WTC11 (cell line): ENCODE results near the gene HECW1. TPM values are rescaled to one million over a fixed set of nuclear protein-coding genes. Genes with fewer than 3 reads are reported as not detected.

Experiments
- ATAC-seq: fragments of 200-7000 bp; cut with Tn5 transposase; 2 replicates; pipeline ENCODE4 v1.10.0; 2021; ENCODE audit warnings: mild to moderate bottlenecking, moderate library complexity
- CTCF ChIA-PET: fragments of 300-600 bp; sonication (Branson Sonifier 250); formaldehyde crosslinking; loops from one replicate; lab custom pipeline; 2021; ENCODE audit warnings: antibody characterized with exemption; lab: Charles Lee
- POLR2A ChIA-PET: fragments of 350-600 bp; sonication (Branson Sonifier 250); formaldehyde crosslinking; loops from one replicate; lab custom pipeline; 2021; ENCODE audit warnings: antibody characterized with exemption; lab: Charles Lee
- DNase-seq: peaks from one replicate; pipeline ENCODE4 v3.0.0; 2021; ENCODE audit warnings: low spot score
- H3K27ac Mint-ChIP-seq: 2 replicates; pipeline ENCODE4 v1.8.0; 2021; ENCODE audit warnings: mixed read lengths
- H3K27me3 Mint-ChIP-seq: 2 replicates; pipeline ENCODE4 v1.8.0; 2021; ENCODE audit warnings: low read depth, mild to moderate bottlenecking, moderate library complexity, mixed read lengths
- H3K36me3 Mint-ChIP-seq: 2 replicates; pipeline ENCODE4 v1.8.0; 2021; ENCODE audit warnings: mixed read lengths
- H3K4me1 Mint-ChIP-seq: 2 replicates; pipeline ENCODE4 v1.8.0; 2022; ENCODE audit warnings: mixed read lengths
- H3K4me3 Mint-ChIP-seq: 2 replicates; pipeline ENCODE4 v1.8.0; 2021; ENCODE audit warnings: mild to moderate bottlenecking, moderate library complexity, mixed read lengths
- H3K9me3 Mint-ChIP-seq: 2 replicates; pipeline ENCODE4 v1.8.0; 2021; ENCODE audit warnings: mixed read lengths
- CTCF ChIP-seq: fragments of 200-600 bp; IDR thresholded peaks from 2 replicates; pipeline ENCODE4 v1.8.0; 2022; ENCODE audit warnings: antibody characterized with exemption
- ERG ChIP-seq: fragments of 250-450 bp; sonication (Bioruptor Pico); IDR thresholded peaks from 2 replicates; pipeline ENCODE4 v1.8.0; 2021; ENCODE audit warnings: mild to moderate bottlenecking
- FOXK1 ChIP-seq: sonication (generic); formaldehyde crosslinking; IDR thresholded peaks from 2 replicates; pipeline ENCODE4 v1.8.0; 2022; ENCODE audit warnings: mild to moderate bottlenecking, moderate library complexity, missing genetic modification reagents
- GTF2I ChIP-seq: fragments of 250-450 bp; sonication (Bioruptor Pico); conservative IDR thresholded peaks from 2 replicates; pipeline ENCODE4 v1.4.0; 2021; ENCODE audit warnings: mild to moderate bottlenecking
- IRF2 ChIP-seq: sonication (generic); formaldehyde crosslinking; IDR thresholded peaks from 2 replicates; pipeline ENCODE4 v1.8.0; 2022; ENCODE audit warnings: low read depth, missing genetic modification reagents, borderline replicate concordance
- JUN ChIP-seq: sonication (generic); formaldehyde crosslinking; IDR thresholded peaks from 2 replicates; pipeline ENCODE4 v1.8.0; 2023; ENCODE audit warnings: mild to moderate bottlenecking, missing genetic modification reagents
- KAT7 ChIP-seq: sonication (generic); formaldehyde crosslinking; IDR thresholded peaks from 2 replicates; pipeline ENCODE4 v1.8.1; 2023; ENCODE audit warnings: missing genetic modification reagents, mild to moderate bottlenecking, borderline replicate concordance
- OVOL2 ChIP-seq: fragments of 250-450 bp; sonication (Bioruptor Pico); IDR thresholded peaks from 2 replicates; pipeline ENCODE4 v1.9.0; 2021; ENCODE audit warnings: mild to moderate bottlenecking, borderline replicate concordance
- PRDM15 ChIP-seq: sonication (generic); formaldehyde crosslinking; IDR thresholded peaks from 2 replicates; pipeline ENCODE4 v1.8.0; 2022; ENCODE audit warnings: missing genetic modification reagents
- PREB ChIP-seq: sonication (generic); formaldehyde crosslinking; IDR thresholded peaks from 2 replicates; pipeline ENCODE4 v1.8.1; 2022; ENCODE audit warnings: mild to moderate bottlenecking, missing genetic modification reagents, moderate library complexity, borderline replicate concordance
- SMAD4 ChIP-seq: sonication (generic); formaldehyde crosslinking; IDR thresholded peaks from 2 replicates; pipeline ENCODE4 v1.8.0; 2022; ENCODE audit warnings: mild to moderate bottlenecking, missing genetic modification reagents
- TEAD4 ChIP-seq: sonication (generic); formaldehyde crosslinking; IDR thresholded peaks from 2 replicates; pipeline ENCODE4 v1.8.0; 2022; ENCODE audit warnings: mild to moderate bottlenecking, missing genetic modification reagents
- USF1 ChIP-seq: sonication (generic); formaldehyde crosslinking; IDR thresholded peaks from 2 replicates; pipeline ENCODE4 v1.8.0; 2022; ENCODE audit warnings: mild to moderate bottlenecking, missing genetic modification reagents
- ZNF219 ChIP-seq: sonication (generic); formaldehyde crosslinking; IDR thresholded peaks from 2 replicates; pipeline ENCODE4 v1.8.0; 2023; ENCODE audit warnings: missing genetic modification reagents, mild to moderate bottlenecking, borderline replicate concordance
- ZNF416 ChIP-seq: fragments of 250-450 bp; sonication (Bioruptor Pico); IDR thresholded peaks from 2 replicates; pipeline ENCODE4 v1.9.0; 2021; ENCODE audit warnings: mild to moderate bottlenecking, inconsistent platforms
- ZNF423 ChIP-seq: fragments of 250-450 bp; sonication (Bioruptor Pico); IDR thresholded peaks from 2 replicates; pipeline ENCODE4 v2.1.2; 2022; ENCODE audit warnings: mild to moderate bottlenecking, moderate library complexity
- total RNA-seq: library from RNA; stranded (reverse); gene quantifications from 3 replicates; pipeline ENCODE4 v1.2.3, GENCODE V29; 2021
- TF ChIP-seq, protein P1 (sequence below): fragments of 250-450 bp; sonication (Bioruptor Pico); IDR thresholded peaks from 2 replicates; pipeline ENCODE4 v1.9.0; 2021; ENCODE audit warnings: mild to moderate bottlenecking, borderline replicate concordance
- TF ChIP-seq, protein P2 (sequence below): sonication (generic); formaldehyde crosslinking; IDR thresholded peaks from 2 replicates; pipeline ENCODE4 v1.8.0; 2022; ENCODE audit warnings: mild to moderate bottlenecking, missing genetic modification reagents
- TF ChIP-seq, protein P3 (sequence below): sonication (generic); formaldehyde crosslinking; IDR thresholded peaks from 2 replicates; pipeline ENCODE4 v1.8.1; 2023; ENCODE audit warnings: mild to moderate bottlenecking, missing genetic modification reagents

The HECW1 gene
- total RNA-seq, 1 experiment from 2014 or later, result 6.1 TPM

GRCh38 chr7:43536773-43537172 is 424.3 kb downstream of the HECW1 start:
- H3K36me3 Mint-ChIP-seq, result no peaks in the 10 kb centered on the region
- CTCF ChIA-PET, result interaction anchor here (0.7 kb wide), 1 partner anchor 14 kb away, joined by 3 read pairs; no protein-coding TSS in a partner anchor
- no peaks in the 10 kb centered on the region for H3K9me3 Mint-ChIP-seq
- no peak overlapping the region for H3K4me3 Mint-ChIP-seq
- TF ChIP-seq PRDM15 (CRISPR knock-in tag) (no peak), ZNF219 (no peak), USF1 (CRISPR knock-in tag) (no peak), SMAD4 (CRISPR knock-in tag) (no peak), OVOL2 (CRISPR knock-in tag) (no peak), IRF2 (CRISPR knock-in tag) (no peak), ZNF416 (CRISPR knock-in tag) (no peak), CTCF (no peak), ZNF423 (CRISPR knock-in tag) (no peak), GTF2I (CRISPR knock-in tag) (no peak), KAT7 (CRISPR knock-in tag) (no peak), FOXK1 (CRISPR knock-in tag) (no peak), JUN (CRISPR knock-in tag) (no peak), TEAD4 (CRISPR knock-in tag) (no peak), ERG (no peak), PREB (CRISPR knock-in tag) (no peak)
- TF ChIP-seq, protein P1, sequence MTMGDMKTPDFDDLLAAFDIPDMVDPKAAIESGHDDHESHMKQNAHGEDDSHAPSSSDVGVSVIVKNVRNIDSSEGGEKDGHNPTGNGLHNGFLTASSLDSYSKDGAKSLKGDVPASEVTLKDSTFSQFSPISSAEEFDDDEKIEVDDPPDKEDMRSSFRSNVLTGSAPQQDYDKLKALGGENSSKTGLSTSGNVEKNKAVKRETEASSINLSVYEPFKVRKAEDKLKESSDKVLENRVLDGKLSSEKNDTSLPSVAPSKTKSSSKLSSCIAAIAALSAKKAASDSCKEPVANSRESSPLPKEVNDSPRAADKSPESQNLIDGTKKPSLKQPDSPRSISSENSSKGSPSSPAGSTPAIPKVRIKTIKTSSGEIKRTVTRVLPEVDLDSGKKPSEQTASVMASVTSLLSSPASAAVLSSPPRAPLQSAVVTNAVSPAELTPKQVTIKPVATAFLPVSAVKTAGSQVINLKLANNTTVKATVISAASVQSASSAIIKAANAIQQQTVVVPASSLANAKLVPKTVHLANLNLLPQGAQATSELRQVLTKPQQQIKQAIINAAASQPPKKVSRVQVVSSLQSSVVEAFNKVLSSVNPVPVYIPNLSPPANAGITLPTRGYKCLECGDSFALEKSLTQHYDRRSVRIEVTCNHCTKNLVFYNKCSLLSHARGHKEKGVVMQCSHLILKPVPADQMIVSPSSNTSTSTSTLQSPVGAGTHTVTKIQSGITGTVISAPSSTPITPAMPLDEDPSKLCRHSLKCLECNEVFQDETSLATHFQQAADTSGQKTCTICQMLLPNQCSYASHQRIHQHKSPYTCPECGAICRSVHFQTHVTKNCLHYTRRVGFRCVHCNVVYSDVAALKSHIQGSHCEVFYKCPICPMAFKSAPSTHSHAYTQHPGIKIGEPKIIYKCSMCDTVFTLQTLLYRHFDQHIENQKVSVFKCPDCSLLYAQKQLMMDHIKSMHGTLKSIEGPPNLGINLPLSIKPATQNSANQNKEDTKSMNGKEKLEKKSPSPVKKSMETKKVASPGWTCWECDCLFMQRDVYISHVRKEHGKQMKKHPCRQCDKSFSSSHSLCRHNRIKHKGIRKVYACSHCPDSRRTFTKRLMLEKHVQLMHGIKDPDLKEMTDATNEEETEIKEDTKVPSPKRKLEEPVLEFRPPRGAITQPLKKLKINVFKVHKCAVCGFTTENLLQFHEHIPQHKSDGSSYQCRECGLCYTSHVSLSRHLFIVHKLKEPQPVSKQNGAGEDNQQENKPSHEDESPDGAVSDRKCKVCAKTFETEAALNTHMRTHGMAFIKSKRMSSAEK (CRISPR knock-in tag), result no peak
- TF ChIP-seq, protein P2, sequence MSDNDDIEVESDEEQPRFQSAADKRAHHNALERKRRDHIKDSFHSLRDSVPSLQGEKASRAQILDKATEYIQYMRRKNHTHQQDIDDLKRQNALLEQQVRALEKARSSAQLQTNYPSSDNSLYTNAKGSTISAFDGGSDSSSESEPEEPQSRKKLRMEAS, result no peak
- TF ChIP-seq, protein P3, sequence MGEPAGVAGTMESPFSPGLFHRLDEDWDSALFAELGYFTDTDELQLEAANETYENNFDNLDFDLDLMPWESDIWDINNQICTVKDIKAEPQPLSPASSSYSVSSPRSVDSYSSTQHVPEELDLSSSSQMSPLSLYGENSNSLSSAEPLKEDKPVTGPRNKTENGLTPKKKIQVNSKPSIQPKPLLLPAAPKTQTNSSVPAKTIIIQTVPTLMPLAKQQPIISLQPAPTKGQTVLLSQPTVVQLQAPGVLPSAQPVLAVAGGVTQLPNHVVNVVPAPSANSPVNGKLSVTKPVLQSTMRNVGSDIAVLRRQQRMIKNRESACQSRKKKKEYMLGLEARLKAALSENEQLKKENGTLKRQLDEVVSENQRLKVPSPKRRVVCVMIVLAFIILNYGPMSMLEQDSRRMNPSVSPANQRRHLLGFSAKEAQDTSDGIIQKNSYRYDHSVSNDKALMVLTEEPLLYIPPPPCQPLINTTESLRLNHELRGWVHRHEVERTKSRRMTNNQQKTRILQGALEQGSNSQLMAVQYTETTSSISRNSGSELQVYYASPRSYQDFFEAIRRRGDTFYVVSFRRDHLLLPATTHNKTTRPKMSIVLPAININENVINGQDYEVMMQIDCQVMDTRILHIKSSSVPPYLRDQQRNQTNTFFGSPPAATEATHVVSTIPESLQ (CRISPR knock-in tag), result no peak
- ATAC-seq, result no peak; the same call in 1 of the 2 replicates
- POLR2A ChIA-PET, result no interaction called here
- no peak for DNase-seq
- H3K27ac Mint-ChIP-seq, result no peak overlapping the region
- no peaks in the 10 kb centered on the region; the same call in 1 of the 2 replicates for H3K27me3 Mint-ChIP-seq
- peaks cover 11% of the 10 kb centered on the region for H3K4me1 Mint-ChIP-seq
